OCI-LY7 (cell line): ENCODE results near the gene CCNK. TPM values are rescaled to one million over a fixed set of nuclear protein-coding genes. Genes with fewer than 3 reads are reported as not detected.
A peak's percentile ranks its signal among the peaks of the same experiment; 100 is the strongest.

Experiments
- BruUV-seq: library from RNA; stranded (reverse); fragments of 400-500 nt; replicated peaks from 2 replicates; lab custom pipeline; 2021; lab: Mats Ljungman, UMichigan
- CTCF ChIA-PET: fragments of 300-600 bp; sonication (Branson Sonifier 250); formaldehyde crosslinking; loops from one replicate; lab custom pipeline; 2022; ENCODE audit warnings: antibody characterized with exemption; ENCODE audit not compliant: unreplicated experiment; lab: Charles Lee
- POLR2A ChIA-PET: fragments of 300-600 bp; sonication (Branson Sonifier 250); formaldehyde crosslinking; loops from one replicate; lab custom pipeline; 2022; ENCODE audit warnings: antibody characterized with exemption; lab: Charles Lee
- DNase-seq: peaks from one replicate; pipeline ENCODE4 v3.0.0-alpha.2; 2015; ENCODE audit warnings: low spot score
- H2AFZ ChIP-seq: fragments of 200-600 bp; sonication (generic), shearing (Covaris generic); 2 replicates; pipeline ENCODE4 v1.6.1; 2014; ENCODE audit warnings: mild to moderate bottlenecking, antibody characterized with exemption, low read length, moderate library complexity
- H3K27ac ChIP-seq: fragments of 200-600 bp; sonication (generic); 2 replicates; pipeline ENCODE4 v1.5.1; 2014; ENCODE audit warnings: mixed run types, low read depth, mild to moderate bottlenecking, moderate library complexity, low read length, inconsistent platforms; ENCODE audit not compliant: poor library complexity, severe bottlenecking
- H3K36me3 ChIP-seq: fragments of 200-600 bp; sonication (generic); 2 replicates; pipeline ENCODE4 v1.6.1; 2014; ENCODE audit warnings: mild to moderate bottlenecking, antibody characterized with exemption, low read length, moderate library complexity, mixed read lengths; ENCODE audit not compliant: insufficient read depth
- H3K4me1 ChIP-seq: fragments of 200-600 bp; sonication (generic); 2 replicates; pipeline ENCODE4 v1.5.1; 2014; ENCODE audit warnings: mild to moderate bottlenecking, low read length; ENCODE audit not compliant: insufficient read depth, poor library complexity, severe bottlenecking
- H3K4me2 ChIP-seq: fragments of 200-600 bp; sonication (generic); 2 replicates; pipeline ENCODE4 v1.6.1; 2014; ENCODE audit warnings: mild to moderate bottlenecking, low read length
- H3K4me3 ChIP-seq: fragments of 200-600 bp; sonication (generic); 2 replicates; pipeline ENCODE4 v1.5.1; 2014; ENCODE audit warnings: mild to moderate bottlenecking, low read depth, low read length; ENCODE audit not compliant: poor library complexity, severe bottlenecking
- H3K79me2 ChIP-seq: fragments of 200-600 bp; sonication (generic); 2 replicates; pipeline ENCODE4 v1.6.1; 2016; ENCODE audit warnings: low read depth, mild to moderate bottlenecking, low read length, moderate library complexity, mixed read lengths; ENCODE audit not compliant: insufficient read depth
- H3K9me2 ChIP-seq: fragments of 200-600 bp; sonication (generic); 2 replicates; pipeline ENCODE4 v1.6.1; 2016; ENCODE audit warnings: mild to moderate bottlenecking, low read length, mixed read lengths; ENCODE audit not compliant: insufficient read depth
- H3K9me3 ChIP-seq: fragments of 200-600 bp; sonication (generic); 2 replicates; pipeline ENCODE4 v1.6.1; 2014; ENCODE audit warnings: mild to moderate bottlenecking, mixed run types, low read length, mixed read lengths
- H4K20me1 ChIP-seq: fragments of 200-600 bp; sonication (generic); 2 replicates; pipeline ENCODE4 v1.6.1; 2014; ENCODE audit warnings: mild to moderate bottlenecking, antibody characterized with exemption, low read length, moderate library complexity, mixed read lengths; ENCODE audit not compliant: insufficient read depth
- CTCF ChIP-seq: fragments of 200-600 bp; sonication (generic); conservative IDR thresholded peaks from 2 replicates; pipeline ENCODE4 v1.5.1; 2014; ENCODE audit warnings: mild to moderate bottlenecking, antibody characterized with exemption, low read length, moderate library complexity, mixed read lengths
- EZH2phosphoT487 ChIP-seq: fragments of 200-600 bp; sonication (generic); IDR thresholded peaks from 2 replicates; pipeline ENCODE4 v1.6.1; 2018; ENCODE audit warnings: low read depth, borderline replicate concordance, mild to moderate bottlenecking, mixed run types, antibody characterized with exemption, low read length, moderate library complexity, mixed read lengths
- intact Hi-C: fragments of 100-400 bp; cut with micrococcal nuclease; formaldehyde crosslinking; loops from one replicate; pipeline ENCODE4 v1.10.0; 2022; ENCODE audit not compliant: unreplicated experiment
- total RNA-seq, 2 experiments: library from RNA; depleted of rRNA in 1 of 2; stranded (reverse); fragments of >200 nt in 1 of 2; shearing (Covaris generic) in 1 of 2; gene quantifications; 2 replicates each; pipeline ENCODE4 v1.2.3, GENCODE V29; 2014 to 2022

CCNK gene
- total RNA-seq, 2 experiments from 2014 or later, result 25.1 to 69.0 TPM

GRCh38 chr14:99479906-99480869 lies 1.0 kb upstream of the CCNK start, which contains the start of gene SETD3:
Gene SETD3, minus strand, starts transcription at chr14:99480859. Its CDS starts 15,054 bp downstream, at chr14:99465805.
- POLR2A ChIA-PET, result interaction anchor here (0.6 to 1.6 kb wide), 11 partner anchors 8 to 667 kb away, joined by 3 to 6 read pairs (median 3); no protein-coding TSS in a partner anchor
- peak within 1 kb of the TSS; percentile 40 for H2AFZ ChIP-seq

GRCh38 chr14:99481745-99482099 lies 513 bp downstream of the CCNK start:
- intact Hi-C loops, result loop anchor here (2.0 to 10.0 kb wide), 2 partner anchors 205 to 583 kb away; partner anchors contain the start of gene EVL
- Histone ChIP-seq H3K4me1 (peaks cover 23% of the 10 kb centered on the region), H3K79me2 (peaks cover 88% of the 10 kb centered on the region), H3K4me3 (peak overlapping the region; percentile 95), H4K20me1 (peaks cover 64% of the 10 kb centered on the region), H3K4me2 (peak overlapping the region; percentile 84), H2AFZ (peak overlapping the region; percentile 40; the same call in 1 of the 2 replicates), H3K9me2 (no peaks in the 10 kb centered on the region), H3K27ac (peak overlapping the region; percentile 27), H3K9me3 (no peaks in the 10 kb centered on the region), H3K36me3 (no peaks in the 10 kb centered on the region)
- no peak for TF ChIP-seq EZH2phosphoT487
- TF ChIP-seq CTCF, result no peak
- DNase-seq, result peak; percentile 38
- POLR2A ChIA-PET, result interaction anchor here (0.7 to 1.6 kb wide), 4 partner anchors 13 to 202 kb away, joined by 3 to 6 read pairs (median 4); partner anchors contain the start of gene CYP46A1
- BruUV-seq, result no TSS peak
- CTCF ChIA-PET, result no interaction called here

More at GRCh38 chr14:99479906-99480869, 1.0 kb upstream of the CCNK start, which contains the start of gene SETD3:
- H4K20me1 ChIP-seq, result peaks cover 73% of the 10 kb centered on the region
- BruUV-seq, result no TSS peak
- peak; percentile 45 for DNase-seq
- H3K36me3 ChIP-seq, result no peaks in the 10 kb centered on the region
- CTCF ChIA-PET, result interaction anchor here (0.6 to 0.7 kb wide), 3 partner anchors 10 to 677 kb away, joined by 3 read pairs; no protein-coding TSS in a partner anchor
- H3K4me2 ChIP-seq, result peak within 1 kb of the TSS; percentile 89
- no peaks in the 10 kb centered on the region for H3K9me3 ChIP-seq
- intact Hi-C loops, result loop anchor here (2.0 to 10.0 kb wide), 2 partner anchors 207 to 585 kb away; partner anchors contain the start of gene EVL
- no peaks in the 10 kb centered on the region for H3K9me2 ChIP-seq
- H3K79me2 ChIP-seq, result peaks cover 88% of the 10 kb centered on the region
- H3K4me1 ChIP-seq, result peaks cover 23% of the 10 kb centered on the region
- H3K27ac ChIP-seq, result peak within 1 kb of the TSS; percentile 38
- H3K4me3 ChIP-seq, result peak within 1 kb of the TSS; percentile 95
- TF ChIP-seq EZH2phosphoT487, result no peak
- TF ChIP-seq CTCF, result no peak
